Neural cell (in vitro differentiated cells): ENCODE results near the gene AP1S3.

Experiments used
- EP300 ChIP-seq: fragments of 450-650 bp; conservative IDR thresholded peaks from 2 replicates; pipeline ENCODE4 v1.6.1; 2014; ENCODE audit warnings: antibody characterized with exemption, mild to moderate bottlenecking, moderate library complexity; ENCODE audit not compliant: poor library complexity, severe bottlenecking
- EZH2 ChIP-seq: fragments of 200-600, 300-800 bp; shearing (Covaris generic), sonication (generic); IDR thresholded peaks from 2 replicates; pipeline ENCODE4 v1.6.1; 2014; ENCODE audit warnings: antibody characterized with exemption, low read length, borderline replicate concordance, mild to moderate bottlenecking; ENCODE audit not compliant: insufficient read depth, poor library complexity, severe bottlenecking
- POLR2AphosphoS5 ChIP-seq: IDR thresholded peaks from 2 replicates; pipeline ENCODE4 v1.6.1; 2012
- RAD21 ChIP-seq: fragments of 450-650 bp; conservative IDR thresholded peaks from 2 replicates; pipeline ENCODE4 v1.6.1; 2014; ENCODE audit warnings: antibody characterized with exemption, mild to moderate bottlenecking, moderate library complexity
- REST ChIP-seq: IDR thresholded peaks from 2 replicates; pipeline ENCODE4 v1.6.1; 2012; ENCODE audit warnings: borderline replicate concordance
- TAF1 ChIP-seq: IDR thresholded peaks from 2 replicates; pipeline ENCODE4 v1.6.1; 2012; ENCODE audit warnings: low read depth
- TF ChIP-seq, protein P1 (sequence below): fragments of 450-650 bp; IDR thresholded peaks from 2 replicates; pipeline ENCODE4 v1.5.1; 2014; ENCODE audit warnings: antibody characterized with exemption, mild to moderate bottlenecking, moderate library complexity; ENCODE audit not compliant: poor library complexity, severe bottlenecking

GRCh38 chr2:223873672-223874071 is 36.3 kb upstream of the AP1S3 start:
- TF ChIP-seq RAD21 = no peak
- no peak for TF ChIP-seq EZH2
- TF ChIP-seq, protein P1, sequence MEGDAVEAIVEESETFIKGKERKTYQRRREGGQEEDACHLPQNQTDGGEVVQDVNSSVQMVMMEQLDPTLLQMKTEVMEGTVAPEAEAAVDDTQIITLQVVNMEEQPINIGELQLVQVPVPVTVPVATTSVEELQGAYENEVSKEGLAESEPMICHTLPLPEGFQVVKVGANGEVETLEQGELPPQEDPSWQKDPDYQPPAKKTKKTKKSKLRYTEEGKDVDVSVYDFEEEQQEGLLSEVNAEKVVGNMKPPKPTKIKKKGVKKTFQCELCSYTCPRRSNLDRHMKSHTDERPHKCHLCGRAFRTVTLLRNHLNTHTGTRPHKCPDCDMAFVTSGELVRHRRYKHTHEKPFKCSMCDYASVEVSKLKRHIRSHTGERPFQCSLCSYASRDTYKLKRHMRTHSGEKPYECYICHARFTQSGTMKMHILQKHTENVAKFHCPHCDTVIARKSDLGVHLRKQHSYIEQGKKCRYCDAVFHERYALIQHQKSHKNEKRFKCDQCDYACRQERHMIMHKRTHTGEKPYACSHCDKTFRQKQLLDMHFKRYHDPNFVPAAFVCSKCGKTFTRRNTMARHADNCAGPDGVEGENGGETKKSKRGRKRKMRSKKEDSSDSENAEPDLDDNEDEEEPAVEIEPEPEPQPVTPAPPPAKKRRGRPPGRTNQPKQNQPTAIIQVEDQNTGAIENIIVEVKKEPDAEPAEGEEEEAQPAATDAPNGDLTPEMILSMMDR = no peak
- TF ChIP-seq TAF1 = no peak
- no peak for TF ChIP-seq REST
- TF ChIP-seq POLR2AphosphoS5 = no peak
- TF ChIP-seq EP300 = no peak
